ENCODE measurements around the gene SMIM45.
A peak's percentile ranks its signal among the peaks of the same experiment; 100 is the strongest.

Gene SMIM45

DNA sequence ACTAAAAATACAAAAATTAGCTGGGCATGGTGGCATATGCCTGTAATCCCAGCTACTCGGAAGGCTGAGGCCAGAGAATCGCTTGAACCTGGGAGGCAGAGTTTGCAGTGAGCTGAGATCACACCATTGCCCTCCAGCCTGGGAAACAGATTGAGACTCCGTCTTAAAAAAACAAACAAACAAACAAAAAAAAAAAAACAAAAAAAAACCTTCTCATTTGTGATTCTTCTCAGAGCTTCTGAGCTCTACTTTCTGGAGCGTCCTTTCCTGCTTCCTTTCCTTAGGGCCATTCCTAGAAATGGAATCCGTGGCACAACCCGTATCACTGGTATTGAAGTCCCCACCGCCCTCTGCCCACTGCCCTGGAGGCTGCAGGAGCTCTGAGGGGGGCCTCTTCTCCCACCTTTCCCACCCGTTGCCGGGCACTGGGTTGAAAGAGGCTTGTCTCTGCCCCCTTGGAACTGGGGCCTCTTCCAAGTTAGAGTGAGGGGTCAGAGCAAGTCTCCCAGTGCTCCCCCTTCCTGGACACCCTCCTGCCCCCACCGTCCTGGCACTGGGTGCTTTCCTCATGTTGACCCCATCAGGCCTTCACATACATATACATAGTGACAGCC lies 35.1 kb upstream of the SMIM45 start:
- Mint-ChIP-seq H3K27me3 (ENCODE audit: insufficient read depth, unreplicated experiment) (peaks cover 35% of the 10 kb centered on the region), H3K9me3 (ENCODE audit: unreplicated experiment) (no peaks in the 10 kb centered on the region), H3K36me3 (ENCODE audit: insufficient read depth, unreplicated experiment) (no peaks in the 10 kb centered on the region), H3K4me1 (ENCODE audit: insufficient read depth, unreplicated experiment) (no peaks in the 10 kb centered on the region), H3K4me3 (ENCODE audit: unreplicated experiment) (no peak overlapping the region), H3K27ac (ENCODE audit: low read depth, unreplicated experiment) (no peak overlapping the region)
- ChIA-PET CTCF (interaction anchor here (0.6 to 0.7 kb wide), 3 partner anchors 97 to 579 kb away, joined by 3 to 5 read pairs (median 3); no protein-coding TSS in a partner anchor), POLR2A (interaction anchor here (0.6 kb wide), 1 partner anchor 119 kb away, joined by 3 read pairs; no protein-coding TSS in a partner anchor)
- DNase-seq (ENCODE audit: unreplicated experiment): no peak
- BruUV-seq (replicated peaks): no TSS peak
- intact Hi-C loops (cut with micrococcal nuclease): no loop called here
- TF ChIP-seq, protein P1, sequence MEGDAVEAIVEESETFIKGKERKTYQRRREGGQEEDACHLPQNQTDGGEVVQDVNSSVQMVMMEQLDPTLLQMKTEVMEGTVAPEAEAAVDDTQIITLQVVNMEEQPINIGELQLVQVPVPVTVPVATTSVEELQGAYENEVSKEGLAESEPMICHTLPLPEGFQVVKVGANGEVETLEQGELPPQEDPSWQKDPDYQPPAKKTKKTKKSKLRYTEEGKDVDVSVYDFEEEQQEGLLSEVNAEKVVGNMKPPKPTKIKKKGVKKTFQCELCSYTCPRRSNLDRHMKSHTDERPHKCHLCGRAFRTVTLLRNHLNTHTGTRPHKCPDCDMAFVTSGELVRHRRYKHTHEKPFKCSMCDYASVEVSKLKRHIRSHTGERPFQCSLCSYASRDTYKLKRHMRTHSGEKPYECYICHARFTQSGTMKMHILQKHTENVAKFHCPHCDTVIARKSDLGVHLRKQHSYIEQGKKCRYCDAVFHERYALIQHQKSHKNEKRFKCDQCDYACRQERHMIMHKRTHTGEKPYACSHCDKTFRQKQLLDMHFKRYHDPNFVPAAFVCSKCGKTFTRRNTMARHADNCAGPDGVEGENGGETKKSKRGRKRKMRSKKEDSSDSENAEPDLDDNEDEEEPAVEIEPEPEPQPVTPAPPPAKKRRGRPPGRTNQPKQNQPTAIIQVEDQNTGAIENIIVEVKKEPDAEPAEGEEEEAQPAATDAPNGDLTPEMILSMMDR (IDR thresholded peaks at IDR 0.05; ENCODE audit: unreplicated experiment): no peak

DNA sequence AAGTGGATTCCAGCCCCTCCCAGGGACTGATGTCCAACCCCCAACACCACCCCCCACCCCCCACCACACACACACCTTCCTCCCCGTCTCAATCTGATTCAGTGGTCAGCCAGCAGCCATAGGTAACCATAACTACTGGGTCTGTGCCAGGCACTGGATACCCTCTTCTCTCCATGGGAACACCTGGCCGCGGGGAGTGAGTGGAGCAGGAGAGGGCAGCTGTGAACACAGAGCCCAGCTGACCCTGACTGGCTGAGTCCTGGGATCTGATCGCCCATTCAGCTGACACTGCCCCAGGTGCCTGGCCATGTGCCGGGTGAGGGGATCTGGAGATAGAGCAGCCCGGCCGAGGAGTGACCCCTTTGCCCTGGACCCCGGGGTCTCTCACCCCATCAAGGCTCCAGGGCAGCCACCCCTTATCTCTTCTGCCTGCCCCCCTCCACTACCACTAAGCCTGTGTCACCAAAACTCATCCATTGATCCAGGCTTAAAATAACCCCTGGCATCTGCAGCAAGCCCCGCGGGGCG lies 34.5 kb upstream of the SMIM45 start:
- Mint-ChIP-seq H3K27me3 (ENCODE audit: insufficient read depth, unreplicated experiment) (peaks cover 34% of the 10 kb centered on the region), H3K27ac (ENCODE audit: low read depth, unreplicated experiment) (no peak overlapping the region), H3K4me3 (ENCODE audit: unreplicated experiment) (no peak overlapping the region), H3K36me3 (ENCODE audit: insufficient read depth, unreplicated experiment) (no peaks in the 10 kb centered on the region), H3K9me3 (ENCODE audit: unreplicated experiment) (no peaks in the 10 kb centered on the region), H3K4me1 (ENCODE audit: insufficient read depth, unreplicated experiment) (no peaks in the 10 kb centered on the region)
- BruUV-seq (replicated peaks): no TSS peak
- CTCF ChIA-PET: interaction anchor here (0.6 kb wide), 3 partner anchors 33 to 518 kb away, joined by 3 to 5 read pairs (median 5); no protein-coding TSS in a partner anchor
- POLR2A ChIA-PET: no interaction called here
- TF ChIP-seq, protein P1 (IDR thresholded peaks at IDR 0.05; ENCODE audit: unreplicated experiment): no peak
- no peak for DNase-seq (ENCODE audit: unreplicated experiment)
- intact Hi-C loops (cut with micrococcal nuclease): no loop called here

DNA sequence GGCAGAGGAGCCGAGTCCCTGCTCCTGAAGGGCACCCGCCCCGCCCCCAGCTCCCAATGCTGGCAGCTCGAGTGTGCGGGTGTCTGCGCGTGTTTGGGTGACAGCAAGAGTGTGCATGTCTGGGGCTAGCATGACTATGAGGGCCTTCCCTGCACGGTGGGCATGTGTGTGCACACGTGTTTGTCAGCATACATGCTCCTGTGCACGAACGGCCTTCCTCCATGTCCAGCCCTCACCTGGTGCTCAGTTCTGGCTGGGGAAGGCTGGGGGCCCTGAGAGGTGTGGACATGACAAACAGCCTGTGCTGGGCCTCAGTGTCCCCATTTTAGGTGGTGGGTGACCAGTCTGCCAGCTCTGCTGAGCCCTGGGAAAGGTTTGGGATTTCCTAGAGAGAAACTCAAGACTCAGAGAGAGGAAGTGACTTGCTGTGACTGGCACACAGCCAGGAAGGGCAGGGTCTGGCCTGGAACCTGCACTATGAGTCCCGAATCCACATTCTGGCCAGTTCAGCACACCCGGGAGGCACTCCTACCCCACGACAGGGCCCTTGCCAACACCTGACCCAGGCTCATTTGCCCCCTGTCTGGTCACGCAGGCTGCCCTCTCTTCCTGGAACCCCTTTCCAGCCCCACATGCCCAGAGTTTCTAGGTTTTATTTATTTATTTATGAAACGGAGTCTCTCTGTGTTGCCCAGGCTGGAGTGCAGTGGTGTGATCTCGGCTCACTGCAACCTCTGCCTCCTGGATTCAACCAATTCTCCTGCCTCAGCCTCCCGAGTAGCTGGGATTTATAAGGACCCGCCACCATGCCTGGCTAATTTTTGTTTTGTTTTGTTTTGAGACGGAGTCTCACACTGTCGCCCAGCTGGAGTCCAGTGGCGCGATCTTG lies 33.8 kb upstream of the SMIM45 start:
- TF ChIP-seq, protein P1 (IDR thresholded peaks at IDR 0.05; ENCODE audit: unreplicated experiment): no peak
- intact Hi-C loops (cut with micrococcal nuclease): no loop called here
- Mint-ChIP-seq H3K27ac (ENCODE audit: low read depth, unreplicated experiment) (no peak overlapping the region), H3K36me3 (ENCODE audit: insufficient read depth, unreplicated experiment) (no peaks in the 10 kb centered on the region), H3K27me3 (ENCODE audit: insufficient read depth, unreplicated experiment) (peaks cover 27% of the 10 kb centered on the region), H3K4me3 (ENCODE audit: unreplicated experiment) (no peak overlapping the region), H3K4me1 (ENCODE audit: insufficient read depth, unreplicated experiment) (no peaks in the 10 kb centered on the region), H3K9me3 (ENCODE audit: unreplicated experiment) (no peaks in the 10 kb centered on the region)
- DNase-seq (ENCODE audit: unreplicated experiment): peak; percentile 77
- no TSS peak for BruUV-seq (replicated peaks)
- ChIA-PET CTCF (interaction anchor here (0.6 kb wide), 2 partner anchors 32 to 519 kb away, joined by 3 to 5 read pairs; no protein-coding TSS in a partner anchor), POLR2A (no interaction called here)
